GM19395 (cell line): ENCODE data around the gene GHRL.
"Not testable (repeated sequence)": the region's sequence is repeated elsewhere in the genome, so short reads cannot be mapped to it uniquely, and the experiment has no call there.

Experiments used
- ATAC-seq: cut with Tn5 transposase; IDR thresholded peaks from one replicate; pipeline ENCODE4 v1.9.1; 2021; ENCODE audit warnings: mild to moderate bottlenecking, moderate library complexity; ENCODE audit not compliant: unreplicated experiment

The GHRL gene

GRCh38 chr3:10300087-10300486, 7.3 kb upstream of the GHRL start:
- no peak for ATAC-seq

GRCh38 chr3:10299679-10300078, 6.9 kb upstream of the GHRL start:
- ATAC-seq: peak; percentile 66

- ATAC-seq: no peak
These were observed 6.4 kb upstream of the GHRL start for GRCh38 chr3:10299175-10299574.

GRCh38 chr3:10298064-10298463, 5.3 kb upstream of the GHRL start:
- not testable (repeated sequence) for ATAC-seq

- ATAC-seq: no peak
These were observed 1.4 kb upstream of the GHRL start for GRCh38 chr3:10294030-10294586.

- no peak for ATAC-seq
These were observed 1.1 kb downstream of the GHRL start for GRCh38 chr3:10291641-10292040.

- ATAC-seq: no peak
These were observed 2.1 kb downstream of the GHRL start for GRCh38 chr3:10290481-10291176.

- no peak for ATAC-seq
These were observed 2.9 kb downstream of the GHRL start for GRCh38 chr3:10289787-10290355.

- ATAC-seq: no peak
These were observed 3.7 kb downstream of the GHRL start for GRCh38 chr3:10289077-10289476.

- no peak for ATAC-seq
These were observed 4.2 kb downstream of the GHRL start for GRCh38 chr3:10288575-10288960.

GRCh38 chr3:10287936-10288574, 4.7 kb downstream of the GHRL start:
- ATAC-seq: no peak

- no peak for ATAC-seq
These were observed 6.0 kb downstream of the GHRL start for GRCh38 chr3:10286596-10287295.

- ATAC-seq: no peak
These were observed 6.6 kb downstream of the GHRL start for GRCh38 chr3:10286133-10286524.

- no peak for ATAC-seq
These were observed 7.2 kb downstream of the GHRL start for GRCh38 chr3:10285272-10286132.

GRCh38 chr3:10284496-10284895, 8.3 kb downstream of the GHRL start:
- no peak for ATAC-seq

- ATAC-seq: no peak
These were observed 9.1 kb downstream of the GHRL start for GRCh38 chr3:10283638-10284037.

GRCh38 chr3:10281951-10282350, 10.8 kb downstream of the GHRL start:
- no peak for ATAC-seq

GRCh38 chr3:10280571-10280970, 12.2 kb downstream of the GHRL start:
- ATAC-seq: no peak

- ATAC-seq: no peak
These were observed 12.6 kb downstream of the GHRL start for GRCh38 chr3:10280177-10280529.

- no peak for ATAC-seq
These were observed 13.2 kb downstream of the GHRL start for GRCh38 chr3:10279384-10280176.
